ENCODE results near the gene SLC36A3.

- no peak for TF ChIP-seq CTCF (IDR thresholded peaks at IDR 0.05)
- TF ChIP-seq POLR2A (IDR thresholded peaks at IDR 0.05), result no peak
These were observed 66.7 kb downstream of the SLC36A3 start for GRCh38 chr5:151236888-151237287.
